Hematopoietic multipotent progenitor cell treated with erythropoietin and hydrocortisone succinate and interleukin-3 and kit ligand, for 15 days (in vitro differentiated cells): ENCODE data around the gene MCC.

ENCODE experiments used
- DNase-seq: peaks from one replicate; pipeline ENCODE4 v3.0.0-alpha.2; 2015; ENCODE audit warnings: low spot score

The MCC gene

GRCh38 chr5:112976432-112977309 lies 511.6 kb downstream of the MCC start, which contains the start of gene DCP2:
DCP2 (plus strand) TSS chr5:112976798; CDS start chr5:112976934, 136 bp downstream.
- DNase-seq, result peak; percentile 97

GRCh38 chr5:112975721-112976431 lies 512.4 kb downstream of the MCC start:
- no peak for DNase-seq

- DNase-seq, result no peak
Measured at GRCh38 chr5:112974901-112975300, 513.4 kb downstream of the MCC start.

GRCh38 chr5:112973904-112974303 lies 514.3 kb downstream of the MCC start:
- no peak for DNase-seq

GRCh38 chr5:112973036-112973435 lies 515.2 kb downstream of the MCC start:
- no peak for DNase-seq
